Bronchial epithelial cell (primary cell): ENCODE results near the gene ADGRB2. TPM values are rescaled to one million over a fixed set of nuclear protein-coding genes. Genes with fewer than 3 reads are reported as not detected.

Experiments
- DNase-seq: peaks from one replicate; pipeline ENCODE4 v3.0.0-alpha.2; 2010; ENCODE audit warnings: low read depth
- FAIRE-seq: peaks from 2 replicates; lab custom pipeline; 2011; peaks lifted over from hg19 to GRCh38; lab: Jason Lieb, UNC
- H3K27me3 ChIP-seq: 2 replicates; pipeline ENCODE4 v1.5.1; 2011; ENCODE audit warnings: low read length; ENCODE audit not compliant: control insufficient read depth, insufficient read depth
- H3K36me3 ChIP-seq: 2 replicates; pipeline ENCODE4 v1.5.1; 2011; ENCODE audit warnings: low read length; ENCODE audit not compliant: control insufficient read depth, insufficient read depth
- H3K4me3 ChIP-seq: 2 replicates; pipeline ENCODE4 v1.5.1; 2011; ENCODE audit warnings: mild to moderate bottlenecking, low read depth, low read length, control low read depth
- CTCF ChIP-seq: IDR thresholded peaks from 2 replicates; pipeline ENCODE4 v1.5.1; 2011; ENCODE audit warnings: mild to moderate bottlenecking, moderate library complexity, low read length, control low read depth, inconsistent platforms; ENCODE audit not compliant: insufficient read depth, severe bottlenecking
- total RNA-seq: library from RNA; depleted of rRNA; stranded (reverse); fragments of >200 nt; gene quantifications from 2 replicates; pipeline ENCODE4 v1.2.1, GENCODE V29; 2014

ADGRB2 gene
- total RNA-seq, 1 donor from 2014 or later, result 0.53 TPM

- peak; percentile 96 for TF ChIP-seq CTCF
- FAIRE-seq, result no peak
- no peaks in the 10 kb centered on the region for H3K36me3 ChIP-seq
- H3K4me3 ChIP-seq, result peak overlapping the region; percentile 33
- peak; percentile 76 for DNase-seq
- no peaks in the 10 kb centered on the region for H3K27me3 ChIP-seq
These were observed 48.9 kb downstream of the ADGRB2 start for GRCh38 chr1:31715087-31715872.

GRCh38 chr1:31714442-31715086, 49.6 kb downstream of the ADGRB2 start:
- DNase-seq, result peak; percentile 50
- peak; percentile 68 for TF ChIP-seq CTCF
- FAIRE-seq, result no peak
- Histone ChIP-seq H3K27me3 (no peaks in the 10 kb centered on the region), H3K36me3 (no peaks in the 10 kb centered on the region), H3K4me3 (peak overlapping the region; percentile 33)

- DNase-seq (peak; percentile 52), FAIRE-seq (no peak)
- Histone ChIP-seq H3K27me3 (peaks cover 2% of the 10 kb centered on the region), H3K36me3 (no peaks in the 10 kb centered on the region), H3K4me3 (no peak overlapping the region)
- TF ChIP-seq CTCF, result no peak
These were observed 51.5 kb downstream of the ADGRB2 start for GRCh38 chr1:31712630-31713029.

GRCh38 chr1:31712068-31712467, 52.1 kb downstream of the ADGRB2 start:
- no peak for TF ChIP-seq CTCF

GRCh38 chr1:31708324-31708723, 55.8 kb downstream of the ADGRB2 start:
- Histone ChIP-seq H3K27me3 (peaks cover 2% of the 10 kb centered on the region), H3K36me3 (no peaks in the 10 kb centered on the region), H3K4me3 (no peak overlapping the region)
- TF ChIP-seq CTCF, result no peak
- DNase-seq, result peak; percentile 29
- no peak for FAIRE-seq

More at GRCh38 chr1:31712068-31712467, 52.1 kb downstream of the ADGRB2 start:
- FAIRE-seq (no peak), DNase-seq (no peak)
- Histone ChIP-seq H3K4me3 (no peak overlapping the region), H3K36me3 (no peaks in the 10 kb centered on the region), H3K27me3 (peaks cover 2% of the 10 kb centered on the region)
